ENCODE results near the gene MTX1. TPM values are rescaled to one million over a fixed set of nuclear protein-coding genes. Genes with fewer than 3 reads are reported as not detected.
"Not testable (repeated sequence)": the region's sequence is repeated elsewhere in the genome, so short reads cannot be mapped to it uniquely, and the experiment has no call there.

Gene MTX1
- total and polyA plus RNA-seq, 2 experiments from 2014 or later, result 61.4 to 69.2 TPM

- no peaks in the 10 kb centered on the region for H3K27me3 ChIP-seq (replicated peaks; ENCODE audit: insufficient read depth)
- H3K27ac ChIP-seq, result no peak overlapping the region
- no peak for DNase-seq
- no peak overlapping the region for H3K4me2 ChIP-seq (ENCODE audit: unreplicated experiment)
- no peaks in the 10 kb centered on the region for H3F3A ChIP-seq (ENCODE audit: insufficient read depth)
- in situ Hi-C loops (cut with MboI), result no loop called here
- no peaks in the 10 kb centered on the region for H3K9me3 ChIP-seq (ENCODE audit: low read depth)
- H3K9me2 ChIP-seq (ENCODE audit: insufficient read depth), result no peaks in the 10 kb centered on the region
- 66% methylated on average over 15 to 16 of the region's 16 CpGs for WGBS, 2 experiments (ENCODE audit: low coverage in 1 of 2, low lambda C conversion rate in 2 of 2, missing lambda C conversion rate in 2 of 2)
- H3K9ac ChIP-seq, result no peak overlapping the region
- H4K20me1 ChIP-seq (ENCODE audit: insufficient read depth), result no peaks in the 10 kb centered on the region
- H3K79me2 ChIP-seq (ENCODE audit: insufficient read depth), result no peaks in the 10 kb centered on the region
- no peak overlapping the region for H2AFZ ChIP-seq
- TF ChIP-seq EZH2 (IDR thresholded peaks at IDR 0.05; ENCODE audit: insufficient read depth, poor library complexity, severe bottlenecking), result no peak
- TF ChIP-seq EZH2phosphoT487 (IDR thresholded peaks at IDR 0.05; ENCODE audit: insufficient read depth, low read depth), result no peak
- H3K4me1 ChIP-seq (ENCODE audit: insufficient read depth), result no peaks in the 10 kb centered on the region
- H3K36me3 ChIP-seq (ENCODE audit: low read depth), result no peaks in the 10 kb centered on the region
- H3K4me3 ChIP-seq, result no peak overlapping the region
Measured at GRCh38 chr1:155187456-155187891, 21.0 kb upstream of the MTX1 start.

- DNase-seq, result no peak
- Histone ChIP-seq H3K4me3 (no peak overlapping the region), H2AFZ (no peak overlapping the region), H4K20me1 (ENCODE audit: insufficient read depth) (no peaks in the 10 kb centered on the region), H3K9me2 (ENCODE audit: insufficient read depth) (no peaks in the 10 kb centered on the region), H3K27ac (no peak overlapping the region), H3K9ac (no peak overlapping the region), H3K36me3 (ENCODE audit: low read depth) (no peaks in the 10 kb centered on the region), H3K9me3 (ENCODE audit: low read depth) (no peaks in the 10 kb centered on the region), H3K27me3 (replicated peaks; ENCODE audit: insufficient read depth) (no peaks in the 10 kb centered on the region), H3K4me1 (ENCODE audit: insufficient read depth) (no peaks in the 10 kb centered on the region), H3K4me2 (ENCODE audit: unreplicated experiment) (no peak overlapping the region), H3F3A (ENCODE audit: insufficient read depth) (no peaks in the 10 kb centered on the region), H3K79me2 (ENCODE audit: insufficient read depth) (no peaks in the 10 kb centered on the region)
- TF ChIP-seq EZH2phosphoT487 (IDR thresholded peaks at IDR 0.05; ENCODE audit: insufficient read depth, low read depth), result no peak
- in situ Hi-C loops (cut with MboI), result no loop called here
- 42 to 78% methylated on average over 4 to 14 of the region's 14 CpGs for WGBS, 2 experiments (ENCODE audit: low coverage in 1 of 2, low lambda C conversion rate in 2 of 2, missing lambda C conversion rate in 2 of 2)
Measured at GRCh38 chr1:155188268-155188667, 20.2 kb upstream of the MTX1 start.

- H4K20me1 ChIP-seq (ENCODE audit: insufficient read depth); in situ Hi-C loops (cut with MboI); H3F3A ChIP-seq (ENCODE audit: insufficient read depth); H2AFZ ChIP-seq; H3K79me2 ChIP-seq (ENCODE audit: insufficient read depth); H3K4me3 ChIP-seq; H3K36me3 ChIP-seq (ENCODE audit: low read depth); H3K4me1 ChIP-seq (ENCODE audit: insufficient read depth); H3K9me2 ChIP-seq (ENCODE audit: insufficient read depth); H3K27me3 ChIP-seq (replicated peaks; ENCODE audit: insufficient read depth); H3K9ac ChIP-seq; H3K27ac ChIP-seq; DNase-seq; H3K4me2 ChIP-seq (ENCODE audit: unreplicated experiment); H3K9me3 ChIP-seq (ENCODE audit: low read depth): not testable (repeated sequence)
- WGBS, 2 experiments (ENCODE audit: low coverage in 1 of 2, low lambda C conversion rate in 2 of 2, missing lambda C conversion rate in 2 of 2), result 94% methylated on average over 27 of the region's 45 CpGs; no CpG with 5 or more reads in 1 of the 2 experiments
Measured at GRCh38 chr1:155189926-155190325, 18.6 kb upstream of the MTX1 start.

- Histone ChIP-seq H3K4me2 (ENCODE audit: unreplicated experiment) (no peak overlapping the region), H3K4me1 (ENCODE audit: insufficient read depth) (peaks cover 16% of the 10 kb centered on the region), H2AFZ (no peak overlapping the region), H3K9ac (no peak overlapping the region), H3K79me2 (ENCODE audit: insufficient read depth) (peaks cover 17% of the 10 kb centered on the region), H3K9me2 (ENCODE audit: insufficient read depth) (no peaks in the 10 kb centered on the region), H3K9me3 (ENCODE audit: low read depth) (no peaks in the 10 kb centered on the region), H3F3A (ENCODE audit: insufficient read depth) (no peaks in the 10 kb centered on the region; the same call in 1 of the 2 replicates), H3K36me3 (ENCODE audit: low read depth) (no peaks in the 10 kb centered on the region), H3K27ac (no peak overlapping the region), H3K4me3 (no peak overlapping the region), H4K20me1 (ENCODE audit: insufficient read depth) (no peaks in the 10 kb centered on the region), H3K27me3 (replicated peaks; ENCODE audit: insufficient read depth) (no peaks in the 10 kb centered on the region)
- in situ Hi-C loops (cut with MboI), result no loop called here
- DNase-seq, result no peak
- WGBS, 2 experiments (ENCODE audit: low coverage in 1 of 2, low lambda C conversion rate in 2 of 2, missing lambda C conversion rate in 2 of 2), result 89 to 90% methylated on average over 7 to 14 of the region's 17 CpGs
- TF ChIP-seq EZH2phosphoT487 (IDR thresholded peaks at IDR 0.05; ENCODE audit: insufficient read depth, low read depth) (no peak), EZH2 (IDR thresholded peaks at IDR 0.05; ENCODE audit: insufficient read depth, poor library complexity, severe bottlenecking) (no peak)
Measured at GRCh38 chr1:155191904-155192303, 16.6 kb upstream of the MTX1 start.

Measured in GM23248 (cell line).